Glutamatergic neuron (in vitro differentiated cells): ENCODE data around the gene USP24. TPM values are rescaled to one million over a fixed set of nuclear protein-coding genes. Genes with fewer than 3 reads are reported as not detected.

Experiments
- DNase-seq: peaks from one replicate; pipeline ENCODE4 v3.0.0; 2022
- H3K27ac Mint-ChIP-seq: one replicate; pipeline ENCODE4 v1.8.0; 2020; ENCODE audit warnings: mild to moderate bottlenecking, mixed read lengths, inconsistent platforms; ENCODE audit not compliant: unreplicated experiment
- H3K27me3 Mint-ChIP-seq: one replicate; pipeline ENCODE4 v1.8.0; 2020; ENCODE audit warnings: mild to moderate bottlenecking, moderate library complexity, mixed read lengths, inconsistent platforms; ENCODE audit not compliant: unreplicated experiment
- H3K36me3 Mint-ChIP-seq: one replicate; pipeline ENCODE4 v1.8.0; 2020; ENCODE audit warnings: mild to moderate bottlenecking, mixed read lengths, inconsistent platforms; ENCODE audit not compliant: unreplicated experiment
- H3K4me1 Mint-ChIP-seq: one replicate; pipeline ENCODE4 v1.8.0; 2020; ENCODE audit warnings: mild to moderate bottlenecking, low read depth, mixed read lengths, inconsistent platforms; ENCODE audit not compliant: unreplicated experiment
- H3K4me3 Mint-ChIP-seq: one replicate; pipeline ENCODE4 v1.8.0; 2020; ENCODE audit warnings: mild to moderate bottlenecking, mixed read lengths, inconsistent platforms; ENCODE audit not compliant: unreplicated experiment
- H3K9me3 Mint-ChIP-seq: one replicate; pipeline ENCODE4 v1.8.0; 2020; ENCODE audit warnings: mild to moderate bottlenecking, moderate library complexity, mixed read lengths, inconsistent platforms; ENCODE audit not compliant: unreplicated experiment
- total RNA-seq: library from RNA; stranded (reverse); fragmentation: NEBNext Ultra II Directional; extraction: Animal tissue kit (Norgen Biotek cat#: 25700); gene quantifications from one replicate; pipeline ENCODE4 v1.2.1, GENCODE V29; 2021; ENCODE audit not compliant: unreplicated experiment
- TF ChIP-seq, protein P1 (sequence below): fragments of 200-600 bp; sonication (generic); IDR thresholded peaks from one replicate; pipeline ENCODE4 v1.5.0; 2021; ENCODE audit not compliant: partially characterized antibody, unreplicated experiment

USP24 gene
- total RNA-seq, 1 donor from 2014 or later = 54.6 TPM

- DNase-seq = no peak
- TF ChIP-seq, protein P1, sequence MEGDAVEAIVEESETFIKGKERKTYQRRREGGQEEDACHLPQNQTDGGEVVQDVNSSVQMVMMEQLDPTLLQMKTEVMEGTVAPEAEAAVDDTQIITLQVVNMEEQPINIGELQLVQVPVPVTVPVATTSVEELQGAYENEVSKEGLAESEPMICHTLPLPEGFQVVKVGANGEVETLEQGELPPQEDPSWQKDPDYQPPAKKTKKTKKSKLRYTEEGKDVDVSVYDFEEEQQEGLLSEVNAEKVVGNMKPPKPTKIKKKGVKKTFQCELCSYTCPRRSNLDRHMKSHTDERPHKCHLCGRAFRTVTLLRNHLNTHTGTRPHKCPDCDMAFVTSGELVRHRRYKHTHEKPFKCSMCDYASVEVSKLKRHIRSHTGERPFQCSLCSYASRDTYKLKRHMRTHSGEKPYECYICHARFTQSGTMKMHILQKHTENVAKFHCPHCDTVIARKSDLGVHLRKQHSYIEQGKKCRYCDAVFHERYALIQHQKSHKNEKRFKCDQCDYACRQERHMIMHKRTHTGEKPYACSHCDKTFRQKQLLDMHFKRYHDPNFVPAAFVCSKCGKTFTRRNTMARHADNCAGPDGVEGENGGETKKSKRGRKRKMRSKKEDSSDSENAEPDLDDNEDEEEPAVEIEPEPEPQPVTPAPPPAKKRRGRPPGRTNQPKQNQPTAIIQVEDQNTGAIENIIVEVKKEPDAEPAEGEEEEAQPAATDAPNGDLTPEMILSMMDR = no peak
- Mint-ChIP-seq H3K27me3 (peaks cover 22% of the 10 kb centered on the region), H3K36me3 (no peaks in the 10 kb centered on the region), H3K4me1 (peaks cover 8% of the 10 kb centered on the region), H3K9me3 (peaks cover 5% of the 10 kb centered on the region), H3K27ac (no peak overlapping the region), H3K4me3 (no peak overlapping the region)
These were observed 155.6 kb downstream of the USP24 start for GRCh38 chr1:55059302-55060132.

DNA sequence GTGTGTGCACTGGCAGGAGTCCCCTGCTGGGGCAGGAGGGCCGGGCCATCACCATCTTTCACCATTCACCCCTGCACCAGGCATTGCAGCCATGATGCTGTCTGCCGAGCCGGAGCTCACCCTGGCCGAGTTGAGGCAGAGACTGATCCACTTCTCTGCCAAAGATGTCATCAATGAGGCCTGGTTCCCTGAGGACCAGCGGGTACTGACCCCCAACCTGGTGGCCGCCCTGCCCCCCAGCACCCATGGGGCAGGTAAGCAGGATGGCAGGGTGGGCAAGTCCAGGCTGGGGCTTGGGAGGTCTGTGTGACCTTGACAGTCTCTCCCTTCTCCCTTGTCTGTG, 157.2 kb downstream of the USP24 start:
- TF ChIP-seq, protein P1 = no peak
- Mint-ChIP-seq H3K4me3 (no peak overlapping the region), H3K27ac (no peak overlapping the region), H3K4me1 (peaks cover 6% of the 10 kb centered on the region), H3K27me3 (peaks cover 15% of the 10 kb centered on the region), H3K36me3 (no peaks in the 10 kb centered on the region), H3K9me3 (peaks cover 3% of the 10 kb centered on the region)
- DNase-seq = no peak

DNA sequence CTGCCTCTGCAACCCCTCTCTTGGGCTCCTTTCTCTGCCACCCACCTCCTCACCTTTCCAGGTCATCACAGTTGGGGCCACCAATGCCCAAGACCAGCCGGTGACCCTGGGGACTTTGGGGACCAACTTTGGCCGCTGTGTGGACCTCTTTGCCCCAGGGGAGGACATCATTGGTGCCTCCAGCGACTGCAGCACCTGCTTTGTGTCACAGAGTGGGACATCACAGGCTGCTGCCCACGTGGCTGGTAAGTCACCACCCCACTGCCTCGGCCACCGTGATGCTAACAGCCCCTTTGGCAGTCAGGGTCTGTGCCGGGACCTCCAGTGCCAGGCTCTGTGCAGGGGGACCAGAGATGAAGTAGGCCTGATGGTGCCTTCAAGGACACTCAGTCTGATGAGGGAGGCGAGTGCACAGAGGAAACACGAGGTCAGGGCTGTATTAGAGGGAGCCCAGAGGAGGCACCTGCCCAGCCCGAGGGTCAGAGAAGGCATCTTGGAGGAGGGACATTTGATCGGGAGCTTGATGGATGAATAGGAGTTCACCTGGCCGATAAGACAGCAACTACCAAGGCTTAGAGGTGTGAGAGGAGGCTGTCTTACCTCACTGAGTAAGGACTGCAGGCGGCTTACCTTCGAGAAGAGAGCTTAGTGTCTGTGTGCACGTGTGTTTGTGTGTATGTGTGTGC, 157.8 kb downstream of the USP24 start:
- no peaks in the 10 kb centered on the region for H3K36me3 Mint-ChIP-seq
- TF ChIP-seq, protein P1 = no peak
- DNase-seq = no peak
- H3K9me3 Mint-ChIP-seq = peaks cover 3% of the 10 kb centered on the region
- H3K27ac Mint-ChIP-seq = no peak overlapping the region
- peaks cover 12% of the 10 kb centered on the region for H3K27me3 Mint-ChIP-seq
- H3K4me3 Mint-ChIP-seq = no peak overlapping the region
- peaks cover 6% of the 10 kb centered on the region for H3K4me1 Mint-ChIP-seq

DNA sequence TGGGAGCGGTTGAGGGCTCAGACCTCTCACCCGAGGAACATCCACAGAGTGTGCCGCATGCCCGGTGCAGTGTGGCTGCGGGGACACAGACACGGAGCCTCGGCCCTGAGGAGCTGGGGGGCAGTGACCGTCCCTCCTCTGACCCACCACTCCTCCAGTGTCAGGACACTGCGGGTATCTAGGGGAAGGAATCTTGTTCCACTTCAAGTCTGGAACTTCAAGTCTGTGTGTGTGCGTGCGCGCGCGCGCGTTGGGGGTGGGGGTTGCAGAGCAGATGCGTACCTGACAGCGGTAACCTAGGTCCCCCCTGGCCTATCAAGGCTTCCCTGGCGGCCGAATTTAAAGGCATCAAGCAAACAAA, 158.6 kb downstream of the USP24 start:
- peaks cover 6% of the 10 kb centered on the region for H3K4me1 Mint-ChIP-seq
- H3K4me3 Mint-ChIP-seq = no peak overlapping the region
- H3K36me3 Mint-ChIP-seq = no peaks in the 10 kb centered on the region
- TF ChIP-seq, protein P1 = no peak
- H3K9me3 Mint-ChIP-seq = peaks cover 3% of the 10 kb centered on the region
- no peak overlapping the region for H3K27ac Mint-ChIP-seq
- no peak for DNase-seq
- H3K27me3 Mint-ChIP-seq = peaks cover 9% of the 10 kb centered on the region
